IPS-15b (cell line): Measurements from ENCODE around the gene MIAT.

ENCODE experiments used
- H3K27me3 ChIP-seq: one replicate; pipeline ENCODE4 v1.6.1; 2013; ENCODE audit warnings: low read length; ENCODE audit not compliant: control insufficient read depth, insufficient read depth
- H3K36me3 ChIP-seq: one replicate; pipeline ENCODE4 v1.6.1; 2013; ENCODE audit warnings: low read length; ENCODE audit not compliant: control insufficient read depth, insufficient read depth
- H3K4me1 ChIP-seq: one replicate; pipeline ENCODE4 v1.6.1; 2013; ENCODE audit warnings: mild to moderate bottlenecking, low read length; ENCODE audit not compliant: control insufficient read depth, insufficient read depth
- H3K4me3 ChIP-seq: one replicate; pipeline ENCODE4 v1.5.1; 2013; ENCODE audit warnings: low read depth, low read length
- H3K9ac ChIP-seq: one replicate; pipeline ENCODE4 v1.6.1; 2013; ENCODE audit warnings: low read depth, mild to moderate bottlenecking, low read length
- H3K9me3 ChIP-seq: one replicate; pipeline ENCODE4 v1.6.1; 2013; ENCODE audit warnings: mild to moderate bottlenecking, low read length; ENCODE audit not compliant: control insufficient read depth, insufficient read depth

MIAT gene

GRCh38 chr22:26617271-26618199 is 39.9 kb upstream of the MIAT start, which contains the start of gene CRYBB1:
CRYBB1 (minus strand) TSS chr22:26618027; CDS start chr22:26616319, 1,708 bp downstream.
- Histone ChIP-seq H3K9ac (no peak within 1 kb of the TSS), H3K36me3 (no peaks in the 10 kb centered on the region), H3K27me3 (peaks cover 15% of the 10 kb centered on the region), H3K4me3 (no peak within 1 kb of the TSS), H3K9me3 (no peaks in the 10 kb centered on the region), H3K4me1 (peaks cover 37% of the 10 kb centered on the region)

GRCh38 chr22:26618455-26618854 is 38.9 kb upstream of the MIAT start:
- no peaks in the 10 kb centered on the region for H3K9me3 ChIP-seq
- H3K4me3 ChIP-seq, result no peak overlapping the region
- peaks cover 30% of the 10 kb centered on the region for H3K4me1 ChIP-seq
- peaks cover 2% of the 10 kb centered on the region for H3K36me3 ChIP-seq
- H3K9ac ChIP-seq, result no peak overlapping the region
- H3K27me3 ChIP-seq, result peaks cover 8% of the 10 kb centered on the region

GRCh38 chr22:26619510-26619909 is 37.9 kb upstream of the MIAT start:
- Histone ChIP-seq H3K4me1 (peaks cover 28% of the 10 kb centered on the region), H3K27me3 (peaks cover 8% of the 10 kb centered on the region)

GRCh38 chr22:26620197-26620596 is 37.2 kb upstream of the MIAT start:
- peaks cover 2% of the 10 kb centered on the region for H3K27me3 ChIP-seq
- H3K4me1 ChIP-seq, result peaks cover 21% of the 10 kb centered on the region

More at GRCh38 chr22:26619510-26619909, 37.9 kb upstream of the MIAT start:
- Histone ChIP-seq H3K36me3 (peaks cover 2% of the 10 kb centered on the region), H3K9me3 (no peaks in the 10 kb centered on the region), H3K4me3 (no peak overlapping the region), H3K9ac (no peak overlapping the region)

DNA sequence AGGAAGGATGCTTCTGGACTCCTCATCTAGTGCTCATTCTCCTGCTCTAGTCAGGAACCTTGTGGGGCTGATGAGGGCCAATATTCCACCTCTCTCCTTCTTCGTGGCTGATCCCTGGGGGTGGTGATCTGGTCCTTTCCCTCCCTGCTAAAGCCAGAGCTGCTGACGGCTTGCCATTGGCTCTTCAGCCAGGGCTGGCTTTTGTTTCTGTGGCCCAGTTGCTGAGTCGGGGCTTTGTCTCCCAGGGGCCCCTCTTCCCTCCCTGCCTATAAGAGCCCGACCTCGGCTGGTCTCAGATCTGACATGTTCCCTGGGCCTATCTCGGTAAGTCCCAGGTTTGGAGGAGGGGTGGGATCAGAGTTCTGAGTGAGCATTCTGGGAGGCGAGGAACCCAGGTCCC is 35.7 kb upstream of the MIAT start, which contains the start of gene CRYBA4:
TSS of gene CRYBA4 (plus strand) at position 301 of the 400 bp plus-strand sequence. CDS start 634 bp downstream, outside the sequence.
- H3K27me3 ChIP-seq, result peaks cover 2% of the 10 kb centered on the region
- peaks cover 12% of the 10 kb centered on the region for H3K4me1 ChIP-seq
- peaks cover 2% of the 10 kb centered on the region for H3K36me3 ChIP-seq
- H3K4me3 ChIP-seq, result no peak within 1 kb of the TSS
- H3K9me3 ChIP-seq, result no peaks in the 10 kb centered on the region
- H3K9ac ChIP-seq, result no peak within 1 kb of the TSS

More at GRCh38 chr22:26620197-26620596, 37.2 kb upstream of the MIAT start:
- H3K9me3 ChIP-seq, result no peaks in the 10 kb centered on the region
- no peak overlapping the region for H3K4me3 ChIP-seq
- no peak overlapping the region for H3K9ac ChIP-seq
- peaks cover 2% of the 10 kb centered on the region for H3K36me3 ChIP-seq

DNA sequence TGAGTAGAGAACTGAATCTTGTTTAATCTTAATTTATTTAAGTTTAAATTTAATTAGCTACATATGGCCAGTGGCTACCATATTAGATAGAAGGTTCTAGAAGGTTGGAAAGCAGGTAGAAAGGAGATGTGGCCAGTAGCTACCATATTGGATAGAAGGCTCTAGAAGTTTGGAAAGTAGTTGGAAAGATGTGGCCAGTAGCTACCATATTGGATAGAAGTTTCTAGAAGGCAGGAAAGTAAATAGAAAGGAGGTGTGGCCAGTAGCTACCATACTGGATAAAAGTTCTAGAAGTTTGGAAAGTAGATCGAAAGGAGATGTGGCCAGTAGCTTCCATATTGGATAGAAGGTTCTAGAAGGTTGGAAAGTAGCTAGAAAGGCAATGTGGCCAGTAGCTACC is 33.4 kb upstream of the MIAT start:
- Histone ChIP-seq H3K27me3 (peaks cover 3% of the 10 kb centered on the region), H3K9me3 (no peaks in the 10 kb centered on the region), H3K4me3 (no peak overlapping the region), H3K9ac (no peak overlapping the region), H3K36me3 (peaks cover 4% of the 10 kb centered on the region), H3K4me1 (no peaks in the 10 kb centered on the region)

- no peaks in the 10 kb centered on the region for H3K9me3 ChIP-seq
- peaks cover 2% of the 10 kb centered on the region for H3K27me3 ChIP-seq
- no peak overlapping the region for H3K4me3 ChIP-seq
- H3K4me1 ChIP-seq, result no peaks in the 10 kb centered on the region
- H3K36me3 ChIP-seq, result peaks cover 4% of the 10 kb centered on the region
- no peak overlapping the region for H3K9ac ChIP-seq
Observed at GRCh38 chr22:26624803-26625202, 32.6 kb upstream of the MIAT start.

DNA sequence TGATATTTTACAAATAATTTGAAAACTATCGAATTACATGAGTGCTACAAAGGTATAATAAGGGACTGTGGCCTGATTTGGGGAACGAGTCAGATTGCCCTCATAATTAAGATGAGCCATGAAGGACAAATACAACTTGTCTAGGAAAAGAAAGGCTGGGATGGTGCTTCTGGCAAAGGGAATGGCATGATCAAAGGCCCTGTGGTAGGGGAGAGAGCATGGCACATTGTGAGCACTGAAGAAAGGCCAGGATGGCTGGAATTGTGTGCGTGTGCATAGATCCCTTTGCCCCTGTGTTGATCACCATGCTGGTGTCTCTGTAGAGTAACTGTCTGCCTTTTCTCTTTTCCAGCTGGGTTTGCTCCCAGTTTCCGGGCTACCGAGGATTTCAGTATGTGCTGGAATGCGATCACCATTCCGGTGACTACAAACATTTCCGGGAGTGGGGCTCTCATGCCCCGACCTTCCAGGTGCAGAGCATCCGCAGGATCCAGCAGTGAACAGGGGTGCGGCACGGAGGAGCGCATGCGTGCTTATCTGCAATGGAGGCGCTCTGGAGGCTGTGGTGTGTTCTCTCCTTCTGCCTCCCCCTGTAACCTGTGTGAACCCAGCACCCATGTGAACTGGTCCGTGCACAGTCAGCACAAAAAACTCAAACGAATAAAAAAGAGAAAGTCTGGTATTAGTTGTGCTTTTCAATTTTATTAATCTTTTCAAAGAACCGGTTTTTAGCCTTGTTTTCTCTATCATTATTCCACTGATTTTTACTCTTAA is 27.2 kb upstream of the MIAT start:
- H3K4me3 ChIP-seq, result no peak overlapping the region
- no peaks in the 10 kb centered on the region for H3K9me3 ChIP-seq
- H3K4me1 ChIP-seq, result no peaks in the 10 kb centered on the region
- peaks cover 2% of the 10 kb centered on the region for H3K27me3 ChIP-seq
- peaks cover 2% of the 10 kb centered on the region for H3K36me3 ChIP-seq
- H3K9ac ChIP-seq, result no peak overlapping the region

- Histone ChIP-seq H3K9me3 (no peaks in the 10 kb centered on the region), H3K27me3 (peaks cover 2% of the 10 kb centered on the region), H3K4me1 (no peaks in the 10 kb centered on the region), H3K36me3 (peaks cover 2% of the 10 kb centered on the region), H3K9ac (no peak overlapping the region), H3K4me3 (no peak overlapping the region)
Observed at GRCh38 chr22:26631282-26631681, 26.1 kb upstream of the MIAT start.

GRCh38 chr22:26632422-26633155 is 24.8 kb upstream of the MIAT start:
- Histone ChIP-seq H3K4me3 (no peak overlapping the region), H3K27me3 (peaks cover 2% of the 10 kb centered on the region), H3K36me3 (peaks cover 2% of the 10 kb centered on the region), H3K4me1 (no peaks in the 10 kb centered on the region), H3K9me3 (no peaks in the 10 kb centered on the region), H3K9ac (no peak overlapping the region)

DNA sequence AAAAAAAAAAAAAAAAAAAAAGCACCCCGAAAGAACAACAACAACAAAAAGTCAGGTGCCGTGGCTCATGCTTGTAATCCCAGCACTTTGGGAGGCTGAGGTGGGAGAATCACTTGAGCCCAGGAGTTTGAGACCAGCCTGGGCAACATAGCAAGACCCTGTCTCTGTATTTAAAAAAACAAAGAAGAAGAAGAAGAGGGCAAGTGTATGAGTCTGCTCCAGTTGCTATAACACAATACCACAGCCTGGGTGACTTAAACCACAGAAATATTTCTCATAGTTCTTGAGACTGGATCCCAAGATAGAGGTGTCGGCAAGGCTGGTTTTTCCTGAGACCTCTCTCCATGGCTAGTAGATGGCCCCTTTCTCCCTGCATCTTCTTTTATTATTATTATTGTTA is 23.2 kb upstream of the MIAT start:
- Histone ChIP-seq H3K27me3 (no peaks in the 10 kb centered on the region), H3K9me3 (no peaks in the 10 kb centered on the region)

More for the DNA sequence above, 23.2 kb upstream of the MIAT start:
- Histone ChIP-seq H3K4me1 (no peaks in the 10 kb centered on the region), H3K4me3 (no peak overlapping the region), H3K36me3 (no peaks in the 10 kb centered on the region), H3K9ac (no peak overlapping the region)
